H1 (cell line): Measurements from ENCODE around the gene SLC43A3. TPM values are rescaled to one million over a fixed set of nuclear protein-coding genes. Genes with fewer than 3 reads are reported as not detected.

Source experiments
- CTCF ChIA-PET: fragments of 300-600 bp; sonication (Branson Sonifier 250); formaldehyde crosslinking; loops from one replicate; lab custom pipeline; 2021; ENCODE audit not compliant: partially characterized antibody; lab: Charles Lee
- POLR2A ChIA-PET: fragments of 300-600 bp; sonication (Branson Sonifier 250); formaldehyde crosslinking; loops from one replicate; lab custom pipeline; 2021; ENCODE audit warnings: inconsistent platforms; ENCODE audit not compliant: partially characterized antibody; lab: Charles Lee
- DNase-seq, 2 experiments: peaks; one replicate each; pipeline versions ENCODE4 v3.0.0 to v3.0.0-alpha.2; 2010 to 2022; ENCODE audit warnings: low spot score in 2 of 2, low read depth in 1 of 2, mixed read lengths in 1 of 2
- FAIRE-seq: peaks from 2 replicates; lab custom pipeline; 2011; peaks lifted over from hg19 to GRCh38; lab: Jason Lieb, UNC
- H2AFZ ChIP-seq: 2 replicates; pipeline ENCODE4 v1.8.1; 2012; ENCODE audit warnings: low read length, inconsistent platforms
- H2AK5ac ChIP-seq: 2 replicates; pipeline ENCODE4 v1.6.1; 2013; ENCODE audit warnings: low read depth, low read length
- H2BK120ac ChIP-seq: replicated peaks from 2 replicates; pipeline ENCODE3; 2013; ENCODE audit warnings: low read depth, low read length, inconsistent platforms
- H2BK12ac ChIP-seq: 2 replicates; pipeline ENCODE4 v1.6.1; 2013; ENCODE audit warnings: low read depth, low read length
- H2BK15ac ChIP-seq: 2 replicates; pipeline ENCODE4 v1.6.1; 2013; ENCODE audit warnings: low read length
- H2BK20ac ChIP-seq: 2 replicates; pipeline ENCODE4 v1.6.1; 2013; ENCODE audit warnings: low read length
- H2BK5ac ChIP-seq: 2 replicates; pipeline ENCODE4 v1.6.1; 2013; ENCODE audit warnings: low read depth, low read length
- H3K14ac ChIP-seq: 2 replicates; pipeline ENCODE4 v1.6.1; 2013; ENCODE audit warnings: inconsistent platforms; ENCODE audit not compliant: insufficient read length
- H3K18ac ChIP-seq: 2 replicates; pipeline ENCODE4 v1.6.1; 2013; ENCODE audit warnings: low read length; ENCODE audit errors: extremely low read depth
- H3K23ac ChIP-seq: 2 replicates; pipeline ENCODE4 v1.6.1; 2013; ENCODE audit warnings: inconsistent platforms; ENCODE audit not compliant: insufficient read length
- H3K23me2 ChIP-seq: 2 replicates; pipeline ENCODE4 v1.6.1; 2013; ENCODE audit warnings: low read depth, low read length
- H3K27ac ChIP-seq: 2 replicates; pipeline ENCODE4 v1.6.1; 2011; ENCODE audit warnings: low read depth, low read length, inconsistent platforms
- H3K27me3 ChIP-seq, 4 experiments: replicated peaks in 1 of 4; 1 replicate in 1 of 4; 2 replicates in 3 of 4; pipeline versions ENCODE4 v1.6.1 to v1.8.1; 2011 to 2013; ENCODE audit warnings: low read length in 3 of 4, mild to moderate bottlenecking in 3 of 4, inconsistent platforms in 2 of 4, mixed read lengths in 2 of 4, moderate library complexity in 1 of 4; ENCODE audit not compliant: control insufficient read depth in 3 of 4, insufficient read depth in 3 of 4; ENCODE audit errors: extremely low read depth in 1 of 4
- H3K36me3 ChIP-seq, 4 experiments: 2 replicates each; pipeline versions ENCODE4 v1.6.1 to v1.8.1; 2011 to 2013; ENCODE audit warnings: mild to moderate bottlenecking in 4 of 4, low read length in 3 of 4, moderate library complexity in 2 of 4, control low read depth in 1 of 4, inconsistent platforms in 1 of 4; ENCODE audit not compliant: insufficient read depth in 4 of 4, control insufficient read depth in 2 of 4
- H3K4ac ChIP-seq: replicated peaks from 2 replicates; pipeline ENCODE3; 2013; ENCODE audit warnings: low read length, low read depth, mixed read lengths, inconsistent platforms; ENCODE audit not compliant: insufficient read length
- H3K4me1 ChIP-seq, 4 experiments: replicated peaks in 1 of 4; 1 replicate in 1 of 4; 2 replicates in 3 of 4; pipeline versions ENCODE4 v1.6.1 to v1.8.1; 2011 to 2013; ENCODE audit warnings: low read length in 3 of 4, inconsistent platforms in 2 of 4, mixed read lengths in 1 of 4; ENCODE audit not compliant: insufficient read depth in 4 of 4, control insufficient read depth in 3 of 4
- H3K4me2 ChIP-seq, 2 experiments: 2 replicates each; pipeline versions ENCODE4 v1.6.1 to v1.8.1; 2011 to 2013; ENCODE audit warnings: low read depth in 2 of 2, low read length in 2 of 2, control low read depth in 1 of 2, inconsistent platforms in 1 of 2, mild to moderate bottlenecking in 1 of 2; ENCODE audit not compliant: insufficient read depth in 1 of 2
- H3K4me3 ChIP-seq, 4 experiments: fragments of 200-600, 300-600 bp in 1 of 4; sonication (generic), shearing (Covaris generic), sonication (Bioruptor Twin) in 1 of 4; 2 replicates each; pipeline versions ENCODE4 v1.5.1 to v1.8.1; 2011 to 2016; ENCODE audit warnings: low read length in 4 of 4, low read depth in 3 of 4, control low read depth in 2 of 4, inconsistent platforms in 2 of 4, mild to moderate bottlenecking in 2 of 4, mixed read lengths in 1 of 4, moderate library complexity in 1 of 4; ENCODE audit not compliant: insufficient read depth in 2 of 4; ENCODE audit errors: extremely low read depth in 1 of 4
- H3K56ac ChIP-seq: replicated peaks from 2 replicates; pipeline ENCODE3; 2013; ENCODE audit warnings: low read depth, mild to moderate bottlenecking, mixed read lengths, low read length, inconsistent platforms; ENCODE audit not compliant: insufficient read length
- H3K79me1 ChIP-seq: 2 replicates; pipeline ENCODE4 v1.6.1; 2013; ENCODE audit warnings: low read depth, low read length, control low read depth
- H3K79me2 ChIP-seq, 2 experiments: 2 replicates each; pipeline versions ENCODE4 v1.6.1 to v1.8.1; 2012 to 2013; ENCODE audit warnings: low read length in 2 of 2, mild to moderate bottlenecking in 2 of 2, inconsistent platforms in 1 of 2; ENCODE audit not compliant: insufficient read depth in 2 of 2, control insufficient read depth in 1 of 2
- H3K9ac ChIP-seq, 4 experiments: replicated peaks in 1 of 4; 1 replicate in 1 of 4; 2 replicates in 3 of 4; pipeline versions ENCODE4 v1.6.1 to v1.8.1; 2011 to 2013; ENCODE audit warnings: low read depth in 3 of 4, low read length in 3 of 4, control low read depth in 2 of 4, mild to moderate bottlenecking in 2 of 4, moderate library complexity in 2 of 4, inconsistent platforms in 1 of 4; ENCODE audit errors: extremely low read depth in 1 of 4
- H3K9me3 ChIP-seq, 2 experiments: 2 replicates each; pipeline versions ENCODE4 v1.6.1 to v1.8.1; 2012 to 2013; ENCODE audit warnings: mild to moderate bottlenecking in 2 of 2, moderate library complexity in 2 of 2, control low read depth in 1 of 2, inconsistent platforms in 1 of 2, low read depth in 1 of 2, low read length in 1 of 2, mixed read lengths in 1 of 2; ENCODE audit not compliant: insufficient read depth in 2 of 2
- H4K20me1 ChIP-seq, 2 experiments: replicated peaks in 1 of 2; 2 replicates each; pipeline versions ENCODE3 to v1.8.1; 2011 to 2013; ENCODE audit warnings: inconsistent platforms in 2 of 2, low read length in 2 of 2, mild to moderate bottlenecking in 1 of 2; ENCODE audit not compliant: insufficient read depth in 2 of 2, control insufficient read depth in 1 of 2
- H4K5ac ChIP-seq: 2 replicates; pipeline ENCODE4 v1.6.1; 2013; ENCODE audit warnings: low read length, low read depth, mixed read lengths, inconsistent platforms; ENCODE audit not compliant: insufficient read length
- H4K8ac ChIP-seq: 2 replicates; pipeline ENCODE4 v1.8.0; 2013; ENCODE audit warnings: mild to moderate bottlenecking, moderate library complexity, low read length, inconsistent platforms; ENCODE audit not compliant: insufficient read depth; ENCODE audit errors: extremely low read depth
- H4K91ac ChIP-seq: replicated peaks from 2 replicates; pipeline ENCODE3; 2013; ENCODE audit warnings: low read length, mixed read lengths, inconsistent platforms; ENCODE audit not compliant: insufficient read length
- ATF3 ChIP-seq: IDR thresholded peaks from 2 replicates; pipeline ENCODE4 v1.6.1; 2011; ENCODE audit warnings: low read depth, mild to moderate bottlenecking, low read length; ENCODE audit not compliant: insufficient read depth
- E2F6 ChIP-seq: IDR thresholded peaks from 2 replicates; pipeline ENCODE4 v1.6.1; 2012; ENCODE audit warnings: inconsistent platforms
- JUND ChIP-seq: IDR thresholded peaks from 2 replicates; pipeline ENCODE4 v1.6.1; 2011; ENCODE audit warnings: mild to moderate bottlenecking, improper control_type of control experiment, low read length
- PHF8 ChIP-seq: fragments of 200-600 bp; sonication (generic); conservative IDR thresholded peaks from 2 replicates; pipeline ENCODE4 v1.7.1; 2012; ENCODE audit warnings: low read depth, mild to moderate bottlenecking, inconsistent platforms, low read length, moderate library complexity
- SIN3A ChIP-seq, 2 experiments: IDR thresholded peaks in 1 of 2; conservative IDR thresholded peaks in 1 of 2; 2 replicates each; pipeline ENCODE4 v1.6.1; 2011 to 2012; ENCODE audit warnings: low read length in 2 of 2, improper control_type of control experiment in 1 of 2, low read depth in 1 of 2, mild to moderate bottlenecking in 1 of 2
- SIX5 ChIP-seq: IDR thresholded peaks from 2 replicates; pipeline ENCODE4 v1.6.1; 2011; ENCODE audit warnings: mild to moderate bottlenecking, low read depth, low read length
- TBP ChIP-seq: IDR thresholded peaks from 2 replicates; pipeline ENCODE4 v1.6.1; 2011; ENCODE audit warnings: low read depth, low read length, improper control_type of control experiment
- ZNF274 ChIP-seq: IDR thresholded peaks from 2 replicates; pipeline ENCODE4 v1.7.0; 2012; ENCODE audit warnings: low read length, borderline replicate concordance; ENCODE audit errors: extremely low read depth
- WGBS, 2 experiments: shearing (Covaris generic) in 1 of 2; methylation state at CpG; one replicate each; pipeline versions ENCODE4 v1.1.6 to v1.1.7; 2013 to 2015; ENCODE audit warnings: low lambda C conversion rate in 2 of 2, mixed read lengths in 2 of 2, inconsistent platforms in 1 of 2, low coverage in 1 of 2, missing lambda C conversion rate in 1 of 2; ENCODE audit not compliant: insufficient replicate concordance in 2 of 2, insufficient coverage in 1 of 2, insufficient read length in 1 of 2; ENCODE audit errors: extremely low coverage in 1 of 2, missing lambda C conversion rate in 1 of 2; 5-methylcytosine and 5-hydroxymethylcytosine counted together
- polyA plus RNA-seq, 7 experiments: library from polyadenylated mRNA; depleted of rRNA in 3 of 7; stranded (reverse) in 5 of 7; unstranded in 2 of 7; fragments of >200 nt in 5 of 7; fragments of 200-250 nt in 2 of 7; gene quantifications; 1 replicate in 5 of 7; 2 replicates in 1 of 7; 4 replicates in 1 of 7; pipeline versions ENCODE4 v1.2.1 to v1.2.3, GENCODE V29; 2011 to 2013; ENCODE audit warnings: missing spikeins in 2 of 7, mixed read lengths in 2 of 7
- total RNA-seq: library from RNA; stranded (reverse); fragmentation: NEBNext Ultra II Directional; extraction: Animal tissue kit (Norgen Biotek cat#: 25700); gene quantifications from 2 replicates; pipeline ENCODE4 v1.2.1, GENCODE V29; 2021

The SLC43A3 gene
- total and polyA plus RNA-seq, 2 of the 8 experiments (the other 6 are each of a cell fraction or from before 2014, with no cell fraction given), result 31.8 to 67.8 TPM

- no peak overlapping the region for H3K9ac ChIP-seq
- H3K36me3 ChIP-seq, result peaks cover 0 to 5% (median 0%) of the 10 kb centered on the region in 4 experiments; a peak in 1 of 8 replicates
- H2BK15ac ChIP-seq, result no peak overlapping the region
- DNase-seq (no peak), FAIRE-seq (no peak)
- no peak overlapping the region for H2BK12ac ChIP-seq
- H3K79me2 ChIP-seq, result no peaks in the 10 kb centered on the region
- no peak overlapping the region for H3K27ac ChIP-seq
- H2BK5ac ChIP-seq, result no peak overlapping the region
- H3K9me3 ChIP-seq, result no peaks in the 10 kb centered on the region
- H2BK120ac ChIP-seq, result no peak overlapping the region
- TF ChIP-seq ATF3 (no peak), JUND (no peak), TBP (no peak), E2F6 (no peak), ZNF274 (no peak), SIX5 (no peak), PHF8 (no peak), SIN3A (conservative IDR thresholded peaks at IDR 0.05 in 1 of 2, IDR thresholded peaks at IDR 0.05 in 1 of 2; ENCODE audit: low read depth in 1 of 2, low read length in 2 of 2) (no peak)
- ChIA-PET POLR2A (interaction anchor here (0.7 to 5.2 kb wide), 5 partner anchors 13 to 129 kb away, joined by 3 to 60 read pairs (median 3); partner anchors contain the start of gene RTN4RL2), CTCF (interaction anchor here (0.5 to 4.5 kb wide), 15 partner anchors 7 to 236 kb away, joined by 3 to 45 read pairs (median 4); partner anchors contain the start of gene RTN4RL2)
- H4K91ac ChIP-seq, result no peak overlapping the region
- H3K79me1 ChIP-seq, result no peaks in the 10 kb centered on the region
- H4K8ac ChIP-seq, result no peak overlapping the region
- no peak overlapping the region for H2AFZ ChIP-seq
- H3K23me2 ChIP-seq, result peaks cover 11% of the 10 kb centered on the region; the same call in 1 of the 2 replicates
- H3K4me1 ChIP-seq, result peaks cover 6 to 30% (median 15%) of the 10 kb centered on the region in 4 experiments
- peaks cover 0 to 35% (median 22%) of the 10 kb centered on the region in 4 experiments; a peak in 6 of 7 replicates for H3K27me3 ChIP-seq
- no peak overlapping the region; a peak in 1 of 4 replicates for H3K4me2 ChIP-seq
- no peak overlapping the region for H3K14ac ChIP-seq
- no peak overlapping the region for H3K56ac ChIP-seq
- WGBS, 2 experiments, result 92% methylated on average over 1 of the region's 1 CpG; no CpG with 5 or more reads in 1 of the 2 experiments
- no peak overlapping the region for H4K5ac ChIP-seq
- no peak overlapping the region for H3K4ac ChIP-seq
- H2AK5ac ChIP-seq, result no peak overlapping the region
- no peak overlapping the region for H3K18ac ChIP-seq
- H2BK20ac ChIP-seq, result no peak overlapping the region
- peaks cover 4 to 7% of the 10 kb centered on the region in 2 experiments for H4K20me1 ChIP-seq
- H3K23ac ChIP-seq, result no peak overlapping the region
- H3K4me3 ChIP-seq, result no peak overlapping the region
Observed at GRCh38 chr11:57475191-57475590, 48.3 kb upstream of the SLC43A3 start.
